ENCODE measurements around the gene POLR2L. TPM values are rescaled to one million over a fixed set of nuclear protein-coding genes. Genes with fewer than 3 reads are reported as not detected.

POLR2L gene
- total RNA-seq, 4 donors from 2014 or later, result 10.5 to 81.5 (median 42.8) TPM

GRCh38 chr11:837189-837989, 4.9 kb downstream of the POLR2L start:
- H3K9me3 ChIP-seq, result no peaks in the 10 kb centered on the region
- no peak for DNase-seq
- TF ChIP-seq CTCF (IDR thresholded peaks at IDR 0.05), result no peak
- no peak for TF ChIP-seq POLR2A (IDR thresholded peaks at IDR 0.05)
- H3K4me3 ChIP-seq, result no peak overlapping the region
- no peaks in the 10 kb centered on the region for H3K36me3 ChIP-seq
- H3K27me3 ChIP-seq, result no peaks in the 10 kb centered on the region
- no peak overlapping the region for H3K27ac ChIP-seq
- intact Hi-C loops (cut with DNase I; ENCODE audit: low total_unique reads), result no loop called here
- H3K4me1 ChIP-seq, result peaks cover 7 to 35% of the 10 kb centered on the region in 2 donors

DNA sequence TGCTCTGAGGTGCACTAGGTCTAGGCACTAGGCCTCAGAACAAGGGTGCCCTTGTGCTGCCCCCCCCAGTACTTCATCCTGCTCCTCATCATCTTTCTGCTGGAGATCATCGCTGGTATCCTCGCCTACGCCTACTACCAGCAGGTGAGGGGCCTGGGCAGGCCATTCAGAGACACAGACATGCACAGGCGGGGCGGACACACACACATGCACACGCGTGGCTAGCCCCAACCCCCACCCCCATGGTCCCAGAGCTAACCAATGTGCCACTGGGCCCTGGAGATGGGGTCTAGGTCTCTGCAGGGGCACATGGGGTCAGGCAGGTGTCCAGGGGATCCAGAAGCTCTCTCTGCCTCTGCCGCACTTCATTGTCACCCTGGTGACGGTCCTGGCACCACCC, 5.6 kb downstream of the POLR2L start:
- no peaks in the 10 kb centered on the region for H3K36me3 ChIP-seq
- DNase-seq, result no peak
- peaks cover 7 to 42% of the 10 kb centered on the region in 2 donors for H3K4me1 ChIP-seq
- H3K4me3 ChIP-seq, result no peak overlapping the region
- H3K27me3 ChIP-seq, result no peaks in the 10 kb centered on the region
- intact Hi-C loops (cut with DNase I; ENCODE audit: low total_unique reads), result no loop called here
- no peak overlapping the region for H3K27ac ChIP-seq
- H3K9me3 ChIP-seq, result no peaks in the 10 kb centered on the region
- TF ChIP-seq POLR2A (IDR thresholded peaks at IDR 0.05), result no peak
- TF ChIP-seq CTCF (IDR thresholded peaks at IDR 0.05), result no peak

GRCh38 chr11:836274-836673, 6.1 kb downstream of the POLR2L start:
- peaks cover 4 to 40% of the 10 kb centered on the region in 2 donors for H3K4me1 ChIP-seq
- no peak for TF ChIP-seq POLR2A (IDR thresholded peaks at IDR 0.05)
- no peak for TF ChIP-seq CTCF (IDR thresholded peaks at IDR 0.05)
- H3K27ac ChIP-seq, result no peak overlapping the region
- no peaks in the 10 kb centered on the region for H3K9me3 ChIP-seq
- DNase-seq, result no peak
- intact Hi-C loops (cut with DNase I; ENCODE audit: low total_unique reads), result no loop called here
- no peak overlapping the region for H3K4me3 ChIP-seq
- no peaks in the 10 kb centered on the region for H3K36me3 ChIP-seq
- no peaks in the 10 kb centered on the region for H3K27me3 ChIP-seq

DNA sequence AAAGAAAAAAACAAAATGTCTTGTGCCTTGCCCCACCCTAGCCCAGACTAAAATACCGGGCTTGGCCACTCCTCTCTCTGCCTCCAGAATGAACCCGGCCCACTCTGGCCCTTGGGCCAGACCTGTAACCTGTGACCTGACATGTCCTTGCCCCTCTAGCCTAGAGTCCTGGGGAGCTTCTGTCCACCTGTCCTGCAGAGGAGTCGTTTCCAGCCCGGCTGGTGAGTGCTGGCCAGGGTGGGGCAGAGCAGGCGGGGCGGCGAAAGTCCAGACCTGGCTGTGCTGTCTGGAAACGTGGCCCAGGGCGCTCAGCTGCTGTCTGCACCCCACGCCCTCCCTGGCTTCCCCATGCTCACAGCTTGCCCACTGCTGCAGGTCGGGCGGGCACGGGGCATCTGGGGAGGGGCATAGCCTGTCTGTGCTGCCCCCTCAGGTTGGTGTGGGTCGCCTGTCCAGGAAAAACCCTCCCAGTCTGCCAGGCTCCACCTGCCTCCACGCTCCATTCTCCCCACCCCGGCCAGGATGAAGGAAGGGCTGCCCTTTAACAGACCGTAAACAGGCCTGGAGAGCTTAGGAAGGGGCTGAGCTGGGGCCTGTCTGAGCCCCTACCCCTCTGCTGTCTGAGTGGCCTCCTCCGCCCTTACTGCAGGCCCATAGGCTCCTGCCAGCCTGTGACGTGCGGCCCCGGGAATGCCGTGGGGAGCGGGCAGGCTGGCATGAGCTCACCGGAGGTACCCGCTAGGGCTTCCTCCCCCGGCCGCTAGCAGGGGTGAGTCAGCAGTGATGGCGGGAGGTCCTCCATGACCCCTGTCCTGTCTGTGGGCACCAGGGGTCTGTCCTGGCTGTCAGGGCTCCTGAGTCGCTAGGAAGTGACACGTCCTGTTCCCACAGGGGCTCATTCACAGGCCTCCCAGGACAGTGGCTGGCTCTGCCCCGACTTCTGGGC, 7.7 kb downstream of the POLR2L start:
- Histone ChIP-seq H3K36me3 (no peaks in the 10 kb centered on the region), H3K27ac (peak overlapping the region; percentile 81 to 82), H3K27me3 (peaks cover 0 to 10% of the 10 kb centered on the region in 2 donors), H3K4me1 (peaks cover 0 to 47% of the 10 kb centered on the region in 2 donors), H3K9me3 (no peaks in the 10 kb centered on the region), H3K4me3 (peak overlapping the region; percentile 61 to 64)
- peak; percentile 76 to 78 for DNase-seq
- TF ChIP-seq POLR2A (IDR thresholded peaks at IDR 0.05) (peak in 1 of 2 donors; percentile 61), CTCF (IDR thresholded peaks at IDR 0.05) (peak in 2 of 4 experiments; percentile 1 to 10)
- intact Hi-C loops (cut with DNase I; ENCODE audit: low total_unique reads), result no loop called here

Measured in uterus (tissue), 4 donors.